K562 (cell line): ENCODE measurements around the gene PRR29. TPM values are rescaled to one million over a fixed set of nuclear protein-coding genes. Genes with fewer than 3 reads are reported as not detected.

Experiments
- ATF1 ChIP-seq, 2 experiments: fragments of 450-650 bp in 1 of 2; IDR thresholded peaks; 2 replicates each; pipeline ENCODE4 v1.6.1; 2016; ENCODE audit warnings: missing compliant biosample characterization in 1 of 2, missing genetic modification characterization in 1 of 2
- ESRRA ChIP-seq: fragments of 450-650 bp; IDR thresholded peaks from 2 replicates; pipeline ENCODE4 v1.6.1; 2014; ENCODE audit warnings: low read depth, mild to moderate bottlenecking, moderate library complexity, borderline replicate concordance
- MAFG ChIP-seq: fragments of 450-650 bp; conservative IDR thresholded peaks from 2 replicates; pipeline ENCODE4 v1.6.1; 2016; ENCODE audit warnings: missing genetic modification characterization, missing compliant biosample characterization
- MCM5 ChIP-seq: fragments of 450-650 bp; IDR thresholded peaks from 2 replicates; pipeline ENCODE4 v1.6.1; 2016; ENCODE audit warnings: low read depth
- MEIS2 ChIP-seq: fragments of 450-650 bp; IDR thresholded peaks from 2 replicates; pipeline ENCODE4 v1.6.1; 2014; ENCODE audit warnings: mild to moderate bottlenecking; ENCODE audit not compliant: partially characterized antibody
- MXI1 ChIP-seq: IDR thresholded peaks from 2 replicates; pipeline ENCODE4 v1.6.1; 2011; ENCODE audit warnings: low read depth, mild to moderate bottlenecking, improper control_type of control experiment, low read length
- NONO ChIP-seq, 2 experiments: fragments of 200-400 bp in 1 of 2; fragments of 450-650 bp in 1 of 2; formaldehyde crosslinking in 1 of 2; IDR thresholded peaks; 2 replicates each; pipeline ENCODE4 v1.6.1; 2017; ENCODE audit warnings: low read depth in 2 of 2, mild to moderate bottlenecking in 2 of 2, moderate library complexity in 2 of 2, low read length in 1 of 2
- RBM34 ChIP-seq: fragments of 200-400 bp; formaldehyde crosslinking; IDR thresholded peaks from 2 replicates; pipeline ENCODE4 v1.6.1; 2018; ENCODE audit warnings: low read length, borderline replicate concordance; ENCODE audit not compliant: insufficient read depth
- RNF2 ChIP-seq: sonication (generic); IDR thresholded peaks from 2 replicates; pipeline ENCODE4 v1.6.1; 2016
- SNRNP70 ChIP-seq: fragments of 200-400 bp; formaldehyde crosslinking; optimal IDR thresholded peaks from 2 replicates; pipeline ENCODE3; 2017; ENCODE audit warnings: low read depth, low read length
- TAL1 ChIP-seq: fragments of 450-650 bp; IDR thresholded peaks from 2 replicates; pipeline ENCODE4 v1.6.1; 2016; ENCODE audit warnings: mild to moderate bottlenecking
- ZBTB7A ChIP-seq: IDR thresholded peaks from 2 replicates; pipeline ENCODE4 v1.6.1; 2011; ENCODE audit warnings: low read depth, mild to moderate bottlenecking, low read length, moderate library complexity, borderline replicate concordance; ENCODE audit not compliant: control insufficient read depth
- ZNF12 ChIP-seq: sonication (generic); formaldehyde crosslinking; IDR thresholded peaks from 2 replicates; pipeline ENCODE4 v1.4.0; 2020; ENCODE audit warnings: mild to moderate bottlenecking, missing genetic modification reagents
- ZNF165 ChIP-seq: fragments of 250-450 bp; sonication (Bioruptor Pico); IDR thresholded peaks from 2 replicates; pipeline ENCODE4 v1.4.0; 2020; ENCODE audit warnings: borderline replicate concordance
- ZNF384 ChIP-seq: IDR thresholded peaks from 2 replicates; pipeline ENCODE4 v1.6.1; 2012; ENCODE audit warnings: low read depth, low read length, improper control_type of control experiment
- polyA plus RNA-seq, 8 experiments: library from polyadenylated mRNA; depleted of rRNA in 4 of 8; stranded (reverse) in 5 of 8; unstranded in 3 of 8; fragments of >200 nt; fragmentation: Nextera tagmentation in 2 of 8; fragmentation: Illumina TruSeq in 1 of 8; extraction: Ambion mirVana in 2 of 8; extraction: Trizol in 1 of 8; gene quantifications; 2 replicates each; pipeline versions ENCODE4 v1.2.1 to v1.2.3, GENCODE V29; 2011 to 2014; ENCODE audit warnings: inconsistent platforms in 1 of 8, missing spikeins in 1 of 8
- total RNA-seq, 7 experiments: library from RNA; depleted of rRNA in 6 of 7; stranded (reverse); fragments of >200 nt in 6 of 7; fragmentation: Illumina TruSeq in 2 of 7; extraction: Trizol in 2 of 7; gene quantifications; 2 replicates each; pipeline versions ENCODE4 v1.2.1 to v1.2.3, GENCODE V29; 2011 to 2021; ENCODE audit warnings: low replicate concordance in 1 of 7
- TF ChIP-seq, protein P1 (sequence below), 2 experiments: fragments of 450-650 bp in 1 of 2; sonication (generic) in 1 of 2; formaldehyde crosslinking in 1 of 2; IDR thresholded peaks; 2 replicates each; pipeline versions ENCODE4 v1.7.1 to v1.9.0; 2016 to 2022; ENCODE audit warnings: inconsistent platforms in 1 of 2, mild to moderate bottlenecking in 1 of 2, missing genetic modification reagents in 1 of 2
- TF ChIP-seq, protein P2 (sequence below): IDR thresholded peaks from 2 replicates; pipeline ENCODE4 v1.6.1; 2011; ENCODE audit not compliant: insufficient read length; ENCODE audit errors: extremely low read depth
- TF ChIP-seq, protein P3 (sequence below): fragments of 200-800 bp; sonication (Bioruptor generic); IDR thresholded peaks from 2 replicates; pipeline ENCODE4 v1.6.1; 2017; ENCODE audit warnings: missing genetic modification characterization, missing compliant biosample characterization

Gene PRR29
- total and polyA plus RNA-seq, 9 of the 15 experiments (the other 6 are each of a cell fraction or from before 2014, with no cell fraction given) = 0.08 to 0.58 (median 0.15) TPM; not detected in 5

DNA sequence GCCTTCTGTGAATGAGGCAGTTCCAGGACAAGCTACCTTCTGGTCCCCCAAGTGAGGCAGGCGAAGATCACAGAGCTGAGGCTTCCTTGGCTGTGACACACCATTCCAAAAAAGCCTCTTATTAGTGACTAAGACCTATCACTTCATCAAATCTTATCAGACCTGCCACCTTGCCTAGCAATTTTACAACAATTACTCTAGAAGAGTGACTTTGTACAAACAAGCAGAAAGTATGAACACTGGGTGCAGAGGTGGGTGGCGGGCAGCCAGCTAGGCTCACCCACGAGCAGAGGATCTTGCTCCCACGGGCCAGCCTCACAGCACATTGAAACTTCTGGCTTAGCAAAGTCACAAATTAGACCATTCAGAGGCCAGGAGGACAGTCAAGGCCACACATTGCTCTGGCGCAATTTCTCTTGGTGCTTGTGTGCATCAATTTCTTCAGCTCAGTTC, 24.5 kb downstream of the PRR29 start (continued):
- TF ChIP-seq, protein P1, sequence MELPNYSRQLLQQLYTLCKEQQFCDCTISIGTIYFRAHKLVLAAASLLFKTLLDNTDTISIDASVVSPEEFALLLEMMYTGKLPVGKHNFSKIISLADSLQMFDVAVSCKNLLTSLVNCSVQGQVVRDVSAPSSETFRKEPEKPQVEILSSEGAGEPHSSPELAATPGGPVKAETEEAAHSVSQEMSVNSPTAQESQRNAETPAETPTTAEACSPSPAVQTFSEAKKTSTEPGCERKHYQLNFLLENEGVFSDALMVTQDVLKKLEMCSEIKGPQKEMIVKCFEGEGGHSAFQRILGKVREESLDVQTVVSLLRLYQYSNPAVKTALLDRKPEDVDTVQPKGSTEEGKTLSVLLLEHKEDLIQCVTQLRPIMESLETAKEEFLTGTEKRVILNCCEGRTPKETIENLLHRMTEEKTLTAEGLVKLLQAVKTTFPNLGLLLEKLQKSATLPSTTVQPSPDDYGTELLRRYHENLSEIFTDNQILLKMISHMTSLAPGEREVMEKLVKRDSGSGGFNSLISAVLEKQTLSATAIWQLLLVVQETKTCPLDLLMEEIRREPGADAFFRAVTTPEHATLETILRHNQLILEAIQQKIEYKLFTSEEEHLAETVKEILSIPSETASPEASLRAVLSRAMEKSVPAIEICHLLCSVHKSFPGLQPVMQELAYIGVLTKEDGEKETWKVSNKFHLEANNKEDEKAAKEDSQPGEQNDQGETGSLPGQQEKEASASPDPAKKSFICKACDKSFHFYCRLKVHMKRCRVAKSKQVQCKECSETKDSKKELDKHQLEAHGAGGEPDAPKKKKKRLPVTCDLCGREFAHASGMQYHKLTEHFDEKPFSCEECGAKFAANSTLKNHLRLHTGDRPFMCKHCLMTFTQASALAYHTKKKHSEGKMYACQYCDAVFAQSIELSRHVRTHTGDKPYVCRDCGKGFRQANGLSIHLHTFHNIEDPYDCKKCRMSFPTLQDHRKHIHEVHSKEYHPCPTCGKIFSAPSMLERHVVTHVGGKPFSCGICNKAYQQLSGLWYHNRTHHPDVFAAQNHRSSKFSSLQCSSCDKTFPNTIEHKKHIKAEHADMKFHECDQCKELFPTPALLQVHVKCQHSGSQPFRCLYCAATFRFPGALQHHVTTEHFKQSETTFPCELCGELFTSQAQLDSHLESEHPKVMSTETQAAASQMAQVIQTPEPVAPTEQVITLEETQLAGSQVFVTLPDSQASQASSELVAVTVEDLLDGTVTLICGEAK (IDR thresholded peaks at IDR 0.05) = no peak
- TF ChIP-seq, protein P1 (CRISPR knock-in tag; IDR thresholded peaks at IDR 0.05) = no peak
- TF ChIP-seq, protein P2, sequence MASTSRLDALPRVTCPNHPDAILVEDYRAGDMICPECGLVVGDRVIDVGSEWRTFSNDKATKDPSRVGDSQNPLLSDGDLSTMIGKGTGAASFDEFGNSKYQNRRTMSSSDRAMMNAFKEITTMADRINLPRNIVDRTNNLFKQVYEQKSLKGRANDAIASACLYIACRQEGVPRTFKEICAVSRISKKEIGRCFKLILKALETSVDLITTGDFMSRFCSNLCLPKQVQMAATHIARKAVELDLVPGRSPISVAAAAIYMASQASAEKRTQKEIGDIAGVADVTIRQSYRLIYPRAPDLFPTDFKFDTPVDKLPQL = no peak
- TF ChIP-seq SNRNP70 (no peak), MAFG (tag) (peak; percentile 33; the same call in 1 of the 2 replicates), MXI1 (no peak), MEIS2 (peak; percentile 16), MCM5 (no peak), NONO (IDR thresholded peaks at IDR 0.05; ENCODE audit: low read depth in 2 of 2, low read length in 1 of 2) (no peak), RNF2 (no peak), ZBTB7A (no peak), ZNF384 (no peak), ESRRA (no peak), ATF1 (CRISPR knock-in tag; IDR thresholded peaks at IDR 0.05) (no peak), ATF1 (tag; IDR thresholded peaks at IDR 0.05) (0 out of 2 replicates have a peak, but pooled peaks have one; percentile 35), ZNF12 (CRISPR knock-in tag) (no peak), RBM34 (no peak), TAL1 (peak; percentile 77), ZNF165 (CRISPR knock-in tag) (no peak)
- TF ChIP-seq, protein P3, sequence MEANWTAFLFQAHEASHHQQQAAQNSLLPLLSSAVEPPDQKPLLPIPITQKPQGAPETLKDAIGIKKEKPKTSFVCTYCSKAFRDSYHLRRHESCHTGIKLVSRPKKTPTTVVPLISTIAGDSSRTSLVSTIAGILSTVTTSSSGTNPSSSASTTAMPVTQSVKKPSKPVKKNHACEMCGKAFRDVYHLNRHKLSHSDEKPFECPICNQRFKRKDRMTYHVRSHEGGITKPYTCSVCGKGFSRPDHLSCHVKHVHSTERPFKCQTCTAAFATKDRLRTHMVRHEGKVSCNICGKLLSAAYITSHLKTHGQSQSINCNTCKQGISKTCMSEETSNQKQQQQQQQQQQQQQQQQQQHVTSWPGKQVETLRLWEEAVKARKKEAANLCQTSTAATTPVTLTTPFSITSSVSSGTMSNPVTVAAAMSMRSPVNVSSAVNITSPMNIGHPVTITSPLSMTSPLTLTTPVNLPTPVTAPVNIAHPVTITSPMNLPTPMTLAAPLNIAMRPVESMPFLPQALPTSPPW (CRISPR knock-in tag) = peak; percentile 29; the same call in 1 of the 2 replicates
